Measurements from ENCODE around the gene ADGRG7.

The ADGRG7 gene

GRCh38 chr3:100600181-100601042 is 9.0 kb upstream of the ADGRG7 start:
- FAIRE-seq = no peak
- no peak for DNase-seq (ENCODE audit: low spot score)

- peak; percentile 29 for DNase-seq (ENCODE audit: low spot score)
- no peak for FAIRE-seq
Measured at GRCh38 chr3:100602506-100603444, 6.6 kb upstream of the ADGRG7 start.

GRCh38 chr3:100603469-100603868 is 5.9 kb upstream of the ADGRG7 start:
- FAIRE-seq = no peak
- DNase-seq (ENCODE audit: low spot score) = no peak

- no peak for DNase-seq (ENCODE audit: low spot score)
- FAIRE-seq = no peak
Measured at GRCh38 chr3:100605358-100605757, 4.0 kb upstream of the ADGRG7 start.

- DNase-seq (ENCODE audit: low spot score) (no peak), FAIRE-seq (no peak)
Measured at GRCh38 chr3:100606894-100607512, 2.4 kb upstream of the ADGRG7 start.

GRCh38 chr3:100609963-100610362 is 562 bp downstream of the ADGRG7 start:
- FAIRE-seq (no peak), DNase-seq (ENCODE audit: low spot score) (no peak)

GRCh38 chr3:100611221-100611620 is 1.8 kb downstream of the ADGRG7 start:
- FAIRE-seq = no peak
- no peak for DNase-seq (ENCODE audit: low spot score)

- FAIRE-seq (no peak), DNase-seq (ENCODE audit: low spot score) (no peak)
Measured at GRCh38 chr3:100613721-100614390, 4.5 kb downstream of the ADGRG7 start.

- FAIRE-seq = no peak
- DNase-seq (ENCODE audit: low spot score) = no peak
Measured at GRCh38 chr3:100614941-100615340, 5.5 kb downstream of the ADGRG7 start.

GRCh38 chr3:100615684-100616083 is 6.3 kb downstream of the ADGRG7 start:
- DNase-seq (ENCODE audit: low spot score) = no peak
- FAIRE-seq = no peak

GRCh38 chr3:100621251-100621650 is 11.8 kb downstream of the ADGRG7 start:
- DNase-seq (ENCODE audit: low spot score) (no peak), FAIRE-seq (no peak)

- no peak for FAIRE-seq
- DNase-seq (ENCODE audit: low spot score) = no peak
Measured at GRCh38 chr3:100627491-100627890, 18.1 kb downstream of the ADGRG7 start.

GRCh38 chr3:100629421-100630127 is 20.2 kb downstream of the ADGRG7 start:
- DNase-seq (ENCODE audit: low spot score) (no peak), FAIRE-seq (no peak)

GRCh38 chr3:100630664-100631063 is 21.3 kb downstream of the ADGRG7 start:
- FAIRE-seq (no peak), DNase-seq (ENCODE audit: low spot score) (no peak)

GRCh38 chr3:100631236-100631635 is 21.8 kb downstream of the ADGRG7 start:
- DNase-seq (ENCODE audit: low spot score) (no peak), FAIRE-seq (no peak)

- DNase-seq (ENCODE audit: low spot score) = no peak
- no peak for FAIRE-seq
Measured at GRCh38 chr3:100634493-100635272, 25.3 kb downstream of the ADGRG7 start.

GRCh38 chr3:100635273-100635701 is 25.9 kb downstream of the ADGRG7 start:
- no peak for FAIRE-seq
- DNase-seq (ENCODE audit: low spot score) = no peak

GRCh38 chr3:100637197-100637631 is 27.8 kb downstream of the ADGRG7 start:
- FAIRE-seq = no peak
- DNase-seq (ENCODE audit: low spot score) = peak; percentile 12

- no peak for DNase-seq (ENCODE audit: low spot score)
- FAIRE-seq = no peak
Measured at GRCh38 chr3:100640633-100641032, 31.2 kb downstream of the ADGRG7 start.
